ENCODE results near the gene SLC25A45.
"Not testable (repeated sequence)": the region's sequence is repeated elsewhere in the genome, so short reads cannot be mapped to it uniquely, and the experiment has no call there.

Gene SLC25A45

GRCh38 chr11:65416341-65416824, 33.9 kb upstream of the SLC25A45 start:
- peak overlapping the region; percentile 70 for H3K4me3 ChIP-seq (ENCODE audit: low read depth, low read length)
- DNase-seq (ENCODE audit: low read depth), result peak; percentile 93
- TF ChIP-seq CTCF (IDR thresholded peaks at IDR 0.05; ENCODE audit: insufficient read depth, low read depth, low read length, missing control alignments), result peak; percentile 96

- no peak for DNase-seq (ENCODE audit: low read depth)
- no peak for TF ChIP-seq CTCF (IDR thresholded peaks at IDR 0.05; ENCODE audit: insufficient read depth, low read depth, low read length, missing control alignments)
- H3K4me3 ChIP-seq (ENCODE audit: low read depth, low read length), result peak overlapping the region; percentile 20; the same call in 1 of the 2 replicates
Observed at GRCh38 chr11:65415499-65416340, 33.3 kb upstream of the SLC25A45 start.

GRCh38 chr11:65414776-65415498, 32.5 kb upstream of the SLC25A45 start:
- DNase-seq (ENCODE audit: low read depth), result no peak
- TF ChIP-seq CTCF (IDR thresholded peaks at IDR 0.05; ENCODE audit: insufficient read depth, low read depth, low read length, missing control alignments), result no peak

GRCh38 chr11:65413077-65413664, 30.7 kb upstream of the SLC25A45 start:
- not testable (repeated sequence) for DNase-seq (ENCODE audit: low read depth); H3K4me3 ChIP-seq (ENCODE audit: low read depth, low read length)

More at GRCh38 chr11:65414776-65415498, 32.5 kb upstream of the SLC25A45 start:
- no peak overlapping the region for H3K4me3 ChIP-seq (ENCODE audit: low read depth, low read length)

GRCh38 chr11:65412271-65413076, 30.0 kb upstream of the SLC25A45 start:
- no peak for DNase-seq (ENCODE audit: low read depth)
- H3K4me3 ChIP-seq (ENCODE audit: low read depth, low read length), result no peak overlapping the region
- TF ChIP-seq CTCF (IDR thresholded peaks at IDR 0.05; ENCODE audit: insufficient read depth, low read depth, low read length, missing control alignments), result no peak

GRCh38 chr11:65411681-65412070, 29.2 kb upstream of the SLC25A45 start:
- no peak for DNase-seq (ENCODE audit: low read depth)
- no peak overlapping the region for H3K4me3 ChIP-seq (ENCODE audit: low read depth, low read length)
- TF ChIP-seq CTCF (IDR thresholded peaks at IDR 0.05; ENCODE audit: insufficient read depth, low read depth, low read length, missing control alignments), result no peak
